Stimulated activated CD4-positive, alpha-beta T cell treated with anti-CD3 and anti-CD28 coated beads, Interleukin-4, amount 100 ng/mL, for 48 hours (primary cell): ENCODE data around the gene CPT1A.
"Not testable (repeated sequence)": the region's sequence is repeated elsewhere in the genome, so short reads cannot be mapped to it uniquely, and the experiment has no call there.

Experiments
- DNase-seq, 2 donors: peaks; one replicate each; pipeline ENCODE4 v3.0.0-alpha.2; 2020; ENCODE audit warnings: low read depth in 2 of 2

The CPT1A gene

GRCh38 chr11:68841718-68842426 is at the start of gene CPT1A:
TSS of gene CPT1A (minus strand) at chr11:68841916. CDS start at chr11:68815474, 26,442 bp downstream.
- DNase-seq = peak; percentile 63

DNA sequence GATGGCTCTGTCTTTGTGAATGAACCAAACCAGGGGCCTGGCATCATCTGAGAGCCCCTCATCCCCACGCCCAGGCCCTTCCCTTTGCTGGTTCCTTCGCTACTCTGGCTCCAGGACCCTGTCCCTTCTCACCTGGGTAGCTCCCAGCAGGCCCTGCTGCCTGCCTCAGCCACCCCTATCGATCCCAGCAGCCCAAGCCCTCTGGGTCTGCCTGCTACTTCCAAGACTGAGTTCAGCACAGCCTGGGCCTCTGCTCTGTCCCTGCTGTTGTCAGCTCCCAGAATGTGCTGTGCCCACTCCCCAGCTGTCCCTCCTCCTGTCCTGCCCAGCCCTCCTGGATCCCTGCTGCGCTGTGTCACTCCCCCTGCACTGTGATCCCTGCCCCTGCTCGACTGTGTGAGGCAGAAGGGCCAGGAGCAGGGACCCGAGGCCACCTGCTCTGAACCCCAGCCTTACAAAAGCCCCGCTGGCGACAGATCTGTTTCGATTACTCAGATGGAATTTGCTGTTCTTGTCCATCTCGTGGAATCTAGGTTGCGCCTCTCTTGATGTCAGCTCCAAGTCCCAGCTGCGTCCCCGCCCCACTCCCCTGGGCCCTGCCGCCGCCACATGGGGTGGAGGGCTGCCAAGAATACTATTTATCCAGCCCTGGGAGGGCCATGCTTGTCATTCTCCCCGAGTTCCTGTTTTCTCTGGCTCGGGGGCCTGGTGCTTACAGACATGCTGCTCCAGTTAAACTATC is 48.9 kb upstream of the CPT1A start:
- no peak for DNase-seq

DNA sequence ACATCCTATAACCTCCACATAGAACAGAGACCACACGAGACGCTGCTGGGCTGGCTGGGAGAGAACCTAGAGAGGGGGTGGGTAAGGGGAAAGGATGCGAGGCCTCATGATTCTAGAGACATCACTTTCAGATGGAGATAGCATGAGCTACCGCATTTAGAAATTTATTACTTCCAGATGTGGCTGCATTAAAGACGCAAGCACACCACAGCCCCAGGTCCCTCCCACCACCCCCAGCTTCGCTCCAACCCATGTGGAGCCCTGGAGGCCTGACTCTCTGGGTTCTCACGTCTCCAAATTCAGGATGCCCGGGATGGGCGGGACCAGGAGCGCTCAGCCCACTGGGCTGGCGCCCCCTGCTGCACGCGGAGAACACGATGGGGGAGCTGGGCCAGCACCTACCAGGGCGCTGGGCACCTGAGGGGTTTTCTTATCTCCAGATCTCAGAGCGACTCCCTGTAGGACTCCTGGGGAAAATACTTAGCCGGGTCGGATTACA is 48.3 kb upstream of the CPT1A start:
- no peak for DNase-seq

DNA sequence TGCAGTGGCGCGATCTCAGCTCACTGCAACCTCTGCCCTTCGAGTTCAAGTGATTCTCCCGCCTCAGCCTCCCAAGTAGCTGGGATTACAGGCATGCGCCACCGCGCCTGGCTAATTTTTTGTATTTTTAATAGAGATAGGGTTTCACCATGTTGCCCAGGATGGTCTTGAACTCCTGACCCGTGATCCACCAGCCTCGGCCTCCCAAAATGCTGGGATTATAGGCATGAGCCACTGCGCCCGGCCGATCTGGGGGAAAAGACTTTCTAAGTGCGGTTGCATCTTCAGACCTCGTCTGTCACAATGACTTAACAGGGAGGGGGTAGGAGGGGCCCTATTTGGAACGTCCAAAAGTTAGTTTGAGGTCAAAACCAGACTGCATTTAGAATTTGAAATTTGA is 43.1 kb upstream of the CPT1A start:
- DNase-seq = not testable (repeated sequence)

DNA sequence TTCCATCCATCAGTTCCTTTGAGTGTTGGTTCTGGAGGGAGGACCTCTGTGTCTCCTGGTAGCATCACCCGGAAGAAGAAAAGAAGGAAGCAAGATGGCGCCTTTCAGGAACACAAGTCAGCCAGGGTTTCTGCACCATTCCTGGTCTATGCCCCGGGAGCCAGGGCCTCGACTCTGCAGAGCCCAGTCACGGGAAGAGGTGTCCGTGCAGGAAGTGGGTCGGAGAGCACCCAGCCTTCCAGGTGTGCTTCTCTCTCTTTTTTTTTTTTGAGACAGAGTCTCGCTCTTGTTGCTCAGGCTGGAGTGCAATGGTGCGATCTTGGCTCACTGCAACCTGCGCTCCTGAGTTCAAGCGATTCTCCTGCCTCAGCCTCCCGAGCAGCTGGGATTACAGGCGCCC is 40.7 kb upstream of the CPT1A start:
- DNase-seq = no peak

DNA sequence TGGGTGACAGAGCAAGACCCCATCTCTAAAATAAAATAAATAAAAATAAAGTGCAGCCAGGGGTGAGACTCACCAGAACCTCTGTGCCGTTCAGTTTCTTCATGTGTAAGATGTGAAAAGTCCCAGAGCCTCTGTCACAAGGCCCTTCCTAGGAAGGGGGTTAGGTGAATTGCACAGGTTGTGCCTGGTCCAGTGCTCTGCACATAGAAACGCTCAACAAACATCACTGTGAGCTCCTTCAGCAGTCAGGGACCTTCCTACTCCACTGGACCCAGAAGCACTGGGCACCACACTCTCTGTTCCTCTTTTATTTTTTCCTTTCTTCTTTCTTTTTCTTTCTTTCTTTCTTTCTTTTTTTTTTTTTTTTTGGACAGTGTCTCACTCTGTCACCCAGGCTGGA is 39.6 kb upstream of the CPT1A start:
- DNase-seq = no peak

GRCh38 chr11:68880851-68881250 is 39.1 kb upstream of the CPT1A start:
- no peak for DNase-seq

- no peak for DNase-seq
Measured at GRCh38 chr11:68878022-68878421, 36.3 kb upstream of the CPT1A start.

DNA sequence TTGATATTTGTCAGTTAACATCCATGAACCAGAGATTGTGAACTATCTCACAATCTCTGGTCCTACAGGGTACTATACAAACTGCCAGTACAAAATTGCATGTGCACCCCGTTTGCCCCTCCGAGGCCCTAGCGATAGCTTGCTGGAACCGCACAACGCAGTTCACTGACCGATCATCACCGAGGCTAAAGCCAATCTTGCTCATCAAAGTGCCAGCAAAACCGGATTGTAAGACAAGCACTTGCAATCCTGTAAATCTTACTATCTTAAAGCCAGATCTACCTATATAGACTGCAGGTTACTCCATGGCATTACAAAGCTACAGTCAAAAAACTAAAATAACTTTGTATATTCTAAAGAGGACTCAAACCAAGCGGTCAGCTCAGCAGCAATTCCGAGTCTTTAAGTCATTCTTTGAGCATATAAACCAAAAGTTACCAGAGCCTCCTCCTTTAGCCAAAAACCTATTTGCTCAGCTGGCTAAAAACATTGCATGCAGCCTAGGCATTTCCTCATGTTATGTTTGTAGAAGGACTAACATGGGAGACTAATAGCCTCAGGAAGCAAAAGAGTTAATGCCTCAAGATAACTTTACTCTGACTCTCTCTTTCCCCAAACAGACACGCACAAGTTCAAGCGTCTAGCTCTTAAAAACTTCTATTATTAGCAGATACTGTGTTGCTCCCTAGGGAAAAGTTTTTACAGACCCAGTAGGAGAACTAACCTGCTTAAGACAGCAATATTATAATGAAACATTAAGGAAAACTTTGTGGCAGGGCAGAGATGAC is 30.7 kb upstream of the CPT1A start:
- DNase-seq = no peak

- no peak for DNase-seq
Measured at GRCh38 chr11:68870470-68870869, 28.8 kb upstream of the CPT1A start.

- no peak for DNase-seq
Measured at GRCh38 chr11:68868221-68868835, 26.6 kb upstream of the CPT1A start.

DNA sequence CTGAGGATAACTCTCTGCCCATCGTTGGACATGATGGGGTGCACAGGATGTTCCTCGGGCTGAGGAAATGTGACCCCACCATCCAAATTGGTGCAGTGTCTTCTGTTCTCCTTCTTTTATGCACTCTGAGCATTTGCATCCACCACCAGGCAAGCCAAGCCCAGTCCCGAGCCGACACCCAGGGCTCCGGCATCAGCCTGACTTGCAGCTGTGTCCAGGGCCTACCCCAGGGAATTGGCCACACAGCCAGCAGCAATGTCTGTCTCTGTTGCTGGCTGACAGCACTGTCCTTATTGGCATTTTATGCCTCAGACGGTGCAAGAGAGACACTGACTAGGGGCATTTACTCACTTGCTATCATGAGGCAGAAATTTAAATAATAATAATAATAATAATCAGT is 25.4 kb upstream of the CPT1A start:
- DNase-seq = no peak

DNA sequence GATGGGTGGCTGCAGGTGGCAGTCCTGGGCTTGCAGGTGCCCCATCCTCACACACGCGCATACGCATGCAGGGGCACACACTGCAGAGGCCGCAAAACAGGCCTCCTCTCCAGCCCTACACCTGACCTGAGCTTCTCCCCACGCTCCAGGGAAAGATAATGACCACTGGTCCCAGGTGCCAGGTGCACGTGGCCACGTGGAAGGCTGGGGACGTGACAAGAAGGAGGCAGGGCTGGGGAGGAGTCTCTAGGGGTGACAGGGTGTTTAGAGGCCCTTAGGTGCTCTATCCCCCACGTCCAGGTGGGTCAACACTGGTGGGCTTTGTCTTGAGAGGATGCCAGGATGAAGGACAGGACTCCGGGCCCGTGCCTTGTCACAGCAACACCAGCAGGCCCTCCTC is 23.5 kb upstream of the CPT1A start:
- DNase-seq = no peak

GRCh38 chr11:68863553-68864265 is 22.0 kb upstream of the CPT1A start:
- no peak for DNase-seq

DNA sequence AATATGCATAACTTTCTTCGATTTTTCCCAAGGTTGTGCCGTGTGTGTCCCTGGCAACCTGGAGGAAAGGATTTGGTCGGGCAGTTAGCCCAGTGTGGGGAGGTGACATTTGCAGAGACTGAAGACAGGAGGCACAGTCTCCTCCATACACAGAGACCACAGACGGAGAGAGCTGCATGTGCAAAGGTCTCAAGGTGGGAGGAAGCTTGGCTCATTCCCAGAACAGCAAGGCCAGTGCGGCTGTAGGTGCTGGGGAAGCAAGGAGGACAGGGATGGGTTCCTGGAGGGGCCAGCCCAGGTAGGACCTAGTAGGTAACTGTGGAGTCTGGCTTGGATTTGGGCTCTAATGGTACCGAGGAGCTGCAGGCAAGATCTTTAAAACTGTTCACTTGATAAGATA is 20.7 kb upstream of the CPT1A start:
- no peak for DNase-seq

GRCh38 chr11:68859123-68859522 is 17.4 kb upstream of the CPT1A start:
- no peak for DNase-seq

GRCh38 chr11:68857037-68857586 is 15.4 kb upstream of the CPT1A start:
- DNase-seq = no peak

GRCh38 chr11:68856425-68857030 is 14.8 kb upstream of the CPT1A start:
- DNase-seq = not testable (repeated sequence)

DNA sequence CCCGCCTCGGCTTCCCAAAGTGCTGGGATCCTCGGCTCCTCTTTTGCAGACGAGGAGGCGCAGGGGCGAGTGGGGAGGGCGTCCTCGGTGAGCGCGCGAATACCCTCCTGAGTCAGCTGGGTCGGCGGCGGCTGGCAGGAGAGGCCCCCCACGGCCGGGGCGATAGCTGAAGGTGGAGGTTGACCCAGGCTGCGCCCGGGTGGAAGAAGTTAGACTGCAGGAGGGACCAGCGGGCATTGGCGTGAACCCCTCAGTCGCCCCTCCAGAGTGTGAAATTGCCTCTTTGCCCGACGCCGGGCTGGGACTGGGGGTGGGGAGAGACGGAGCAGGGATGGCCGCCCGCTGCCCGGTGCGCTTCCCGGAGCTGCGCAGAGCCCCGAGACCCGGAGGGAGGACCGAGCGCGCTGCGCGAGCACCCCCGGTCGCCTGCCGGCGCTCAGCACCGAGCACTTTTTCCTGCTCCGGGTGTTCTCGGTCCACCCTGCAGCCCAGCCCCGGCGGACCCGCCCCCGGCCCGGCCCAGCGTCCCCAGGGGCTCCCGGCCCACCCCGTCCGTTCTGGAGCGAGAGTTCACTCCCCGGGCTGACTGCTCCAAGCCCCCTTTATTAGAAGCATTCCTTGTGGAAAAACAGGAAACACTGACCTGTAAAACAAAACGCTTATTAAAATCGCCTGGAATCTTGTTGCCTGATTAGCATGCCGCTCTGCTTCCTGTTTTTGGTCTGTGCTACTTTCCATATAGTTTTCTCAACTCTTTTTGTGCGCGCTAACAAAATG is 13.7 kb upstream of the CPT1A start:
- DNase-seq = peak in 1 of 2 donors; percentile 6
